Gastroesophageal sphincter (tissue), 4 donors: Measurements from ENCODE around the gene CALCR. TPM values are rescaled to one million over a fixed set of nuclear protein-coding genes. Genes with fewer than 3 reads are reported as not detected.

Experiments
- ATAC-seq: fragments of 150-250 bp; one replicate; pipeline ENCODE4 v1.9.1; 2016; ENCODE audit warnings: mild to moderate bottlenecking, moderate library complexity
- H3K27ac ChIP-seq, 4 donors: fragments of 200-600 bp; sonication (generic) in 3 of 4; 1 replicate in 3 of 4; 2 replicates in 1 of 4; pipeline ENCODE4 v1.5.1; 2016 to 2019
- H3K27me3 ChIP-seq: fragments of 200-600 bp; sonication (generic); one replicate; pipeline ENCODE4 v1.5.1; 2019
- H3K36me3 ChIP-seq, 2 donors: fragments of 200-600 bp; sonication (generic); one replicate each; pipeline ENCODE4 v1.5.1; 2019; ENCODE audit warnings: control low read depth in 1 of 2
- H3K4me1 ChIP-seq, 3 donors: fragments of 200-600 bp; sonication (generic); 1 replicate in 2 of 3; 2 replicates in 1 of 3; pipeline ENCODE4 v1.5.1; 2016 to 2019; ENCODE audit warnings: control low read depth in 2 of 3
- H3K4me3 ChIP-seq, 2 donors: fragments of 200-600 bp; sonication (generic); one replicate each; pipeline ENCODE4 v1.5.1; 2019; ENCODE audit warnings: mild to moderate bottlenecking in 1 of 2, moderate library complexity in 1 of 2
- H3K9me3 ChIP-seq, 3 donors: fragments of 200-600 bp; sonication (generic); one replicate each; pipeline ENCODE4 v1.5.1; 2017 to 2019; ENCODE audit warnings: control low read depth in 2 of 3
- EP300 ChIP-seq: sonication (generic); formaldehyde crosslinking; IDR thresholded peaks from one replicate; pipeline ENCODE4 v1.6.1; 2017; ENCODE audit warnings: antibody characterized with exemption, mild to moderate bottlenecking
- POLR2A ChIP-seq, 2 donors: fragments of 450-650 bp; IDR thresholded peaks; one replicate each; pipeline ENCODE4 v1.6.1; 2017; ENCODE audit warnings: antibody characterized with exemption in 2 of 2, mild to moderate bottlenecking in 2 of 2, moderate library complexity in 1 of 2
- POLR2AphosphoS5 ChIP-seq: sonication (generic); formaldehyde crosslinking; IDR thresholded peaks from one replicate; pipeline ENCODE4 v1.6.1; 2017; ENCODE audit warnings: antibody characterized with exemption
- WGBS, 2 donors: methylation state at CpG; one replicate each; pipeline ENCODE4 v1.1.5; 2018; ENCODE audit warnings: low coverage in 1 of 2; 5-methylcytosine and 5-hydroxymethylcytosine counted together
- total RNA-seq, 4 donors: library from RNA; depleted of rRNA; stranded (reverse); fragments of >200 nt; gene quantifications; one replicate each; pipeline ENCODE4 v1.1.0, GENCODE V29; 2016
- TF ChIP-seq, protein P1 (sequence below), 4 experiments: fragments of 200-600 bp in 2 of 4; fragments of 450-650 bp in 2 of 4; sonication (generic) in 1 of 4; IDR thresholded peaks; one replicate each; pipeline ENCODE4 v1.5.1; 2017 to 2019; ENCODE audit warnings: antibody characterized with exemption in 4 of 4, mild to moderate bottlenecking in 2 of 4, moderate library complexity in 2 of 4

CALCR gene
- total RNA-seq, 4 donors from 2014 or later, result 0.27 TPM; not detected in 3

DNA sequence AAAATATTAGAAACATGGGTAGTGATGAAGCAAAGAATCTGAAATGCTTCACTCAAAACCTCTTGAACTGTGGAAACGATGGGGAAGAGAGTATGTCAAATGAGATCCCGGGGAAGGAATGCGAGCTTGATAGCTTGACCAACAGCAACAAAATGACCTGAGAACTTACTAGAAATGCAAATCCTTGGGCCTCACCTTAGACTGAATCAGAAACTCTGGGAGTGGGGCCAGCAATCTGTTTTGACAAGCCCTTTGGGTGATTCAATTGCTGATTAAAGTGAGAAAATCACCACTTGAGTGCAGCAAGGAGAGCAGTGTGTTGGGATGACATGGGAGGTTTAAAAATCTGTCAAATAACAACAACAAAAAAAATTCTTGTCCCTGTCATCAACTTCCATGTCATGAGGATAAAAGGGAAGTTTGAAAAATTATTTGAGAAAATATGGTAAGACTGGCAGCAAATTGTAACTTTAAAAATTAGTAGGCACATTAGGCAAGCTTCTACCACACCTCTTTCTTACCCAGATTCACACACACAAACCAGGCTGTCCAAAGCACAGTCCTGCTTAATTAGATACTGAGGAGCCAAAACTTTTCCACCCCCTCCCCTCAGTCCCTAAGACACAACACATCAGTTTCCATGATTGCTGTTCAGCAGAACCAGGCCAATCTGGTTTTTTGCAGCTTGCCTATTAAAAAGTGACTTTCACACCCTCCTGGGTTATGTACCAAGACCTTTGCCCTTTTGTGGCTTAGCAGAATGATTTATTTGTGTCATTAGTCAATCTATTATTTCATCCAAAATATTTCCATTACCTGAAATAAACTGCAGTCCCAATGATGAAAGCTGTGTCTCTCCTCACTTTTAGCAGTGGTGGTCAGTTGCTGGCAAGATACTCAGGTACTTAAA is 15.6 kb downstream of the CALCR start:
- H3K27me3 ChIP-seq, result no peaks in the 10 kb centered on the region
- WGBS, 2 donors, result 23 to 29% methylated on average over 3 of the region's 3 CpGs
- H3K4me1 ChIP-seq, result no peaks in the 10 kb centered on the region
- TF ChIP-seq, protein P1, sequence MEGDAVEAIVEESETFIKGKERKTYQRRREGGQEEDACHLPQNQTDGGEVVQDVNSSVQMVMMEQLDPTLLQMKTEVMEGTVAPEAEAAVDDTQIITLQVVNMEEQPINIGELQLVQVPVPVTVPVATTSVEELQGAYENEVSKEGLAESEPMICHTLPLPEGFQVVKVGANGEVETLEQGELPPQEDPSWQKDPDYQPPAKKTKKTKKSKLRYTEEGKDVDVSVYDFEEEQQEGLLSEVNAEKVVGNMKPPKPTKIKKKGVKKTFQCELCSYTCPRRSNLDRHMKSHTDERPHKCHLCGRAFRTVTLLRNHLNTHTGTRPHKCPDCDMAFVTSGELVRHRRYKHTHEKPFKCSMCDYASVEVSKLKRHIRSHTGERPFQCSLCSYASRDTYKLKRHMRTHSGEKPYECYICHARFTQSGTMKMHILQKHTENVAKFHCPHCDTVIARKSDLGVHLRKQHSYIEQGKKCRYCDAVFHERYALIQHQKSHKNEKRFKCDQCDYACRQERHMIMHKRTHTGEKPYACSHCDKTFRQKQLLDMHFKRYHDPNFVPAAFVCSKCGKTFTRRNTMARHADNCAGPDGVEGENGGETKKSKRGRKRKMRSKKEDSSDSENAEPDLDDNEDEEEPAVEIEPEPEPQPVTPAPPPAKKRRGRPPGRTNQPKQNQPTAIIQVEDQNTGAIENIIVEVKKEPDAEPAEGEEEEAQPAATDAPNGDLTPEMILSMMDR (IDR thresholded peaks at IDR 0.05), result no peak
- TF ChIP-seq EP300 (no peak), POLR2A (IDR thresholded peaks at IDR 0.05) (no peak), POLR2AphosphoS5 (no peak)
- H3K27ac ChIP-seq, result no peak overlapping the region
- H3K4me3 ChIP-seq, result no peak overlapping the region
- H3K9me3 ChIP-seq, result no peaks in the 10 kb centered on the region
- no peaks in the 10 kb centered on the region for H3K36me3 ChIP-seq
- ATAC-seq, result no peak

DNA sequence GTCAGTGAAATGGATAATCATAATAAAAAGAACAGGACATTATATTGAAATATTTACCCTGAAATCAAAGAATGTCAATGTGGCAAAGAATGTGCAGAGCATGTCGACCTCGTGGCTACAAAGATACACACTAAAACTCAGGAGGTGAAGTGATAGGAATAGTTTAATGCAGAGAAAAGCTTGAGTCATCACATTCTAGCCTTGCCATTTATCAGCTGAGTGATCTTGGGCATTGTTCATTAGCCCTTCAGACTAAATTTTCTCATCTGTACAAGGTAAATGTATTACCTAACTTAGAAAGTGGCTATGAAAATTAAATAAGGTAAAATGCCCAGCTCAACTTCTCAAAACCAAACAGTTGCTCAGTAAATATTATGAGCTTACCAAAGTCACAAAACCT is 22.6 kb downstream of the CALCR start:
- H3K9me3 ChIP-seq, result no peaks in the 10 kb centered on the region
- no peak overlapping the region for H3K27ac ChIP-seq
- WGBS, 2 donors, result 70 to 81% methylated on average over 2 of the region's 2 CpGs
- no peaks in the 10 kb centered on the region for H3K4me1 ChIP-seq
- no peaks in the 10 kb centered on the region for H3K36me3 ChIP-seq
- H3K27me3 ChIP-seq, result no peaks in the 10 kb centered on the region
- no peak for TF ChIP-seq EP300
- TF ChIP-seq POLR2AphosphoS5, result no peak
- H3K4me3 ChIP-seq, result no peak overlapping the region
- ATAC-seq, result no peak

DNA sequence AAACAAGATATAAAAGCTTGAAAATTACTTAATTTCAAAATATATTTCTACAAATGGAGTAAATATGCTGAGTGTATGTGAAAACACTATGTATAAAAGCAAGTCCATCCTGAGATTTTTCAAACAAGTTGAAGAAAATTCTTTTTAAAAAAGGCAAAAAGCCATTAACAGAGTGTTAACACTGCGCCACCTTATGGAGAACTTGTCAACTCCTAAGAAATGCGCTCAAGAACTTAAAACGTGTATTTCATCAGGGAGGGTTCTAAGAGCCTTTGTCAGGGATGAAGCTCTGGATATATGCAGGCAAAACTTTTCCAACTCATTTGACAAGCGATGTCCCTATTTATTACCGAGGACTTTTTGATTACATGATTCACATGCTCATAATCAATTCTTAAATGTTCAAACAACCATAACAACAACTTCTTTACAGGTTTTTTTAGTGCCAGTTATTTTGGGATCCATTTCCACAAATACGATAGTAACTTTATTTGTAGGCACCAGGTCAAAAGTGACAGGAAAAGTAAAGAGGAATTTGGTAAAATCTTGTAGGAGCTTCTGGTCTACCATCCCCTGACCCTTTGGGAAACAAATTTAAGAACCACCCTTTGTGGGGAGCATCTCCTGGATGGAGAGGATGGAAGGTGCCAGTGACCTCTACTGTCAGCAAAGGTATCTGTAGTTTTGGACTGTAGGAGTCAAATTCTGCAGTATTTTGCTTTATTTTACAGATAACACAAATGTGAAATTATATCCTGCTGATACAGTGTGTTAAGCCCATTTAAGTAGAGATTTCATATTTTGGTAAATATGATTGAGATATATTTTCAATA is 23.2 kb downstream of the CALCR start:
- Histone ChIP-seq H3K4me3 (no peak overlapping the region), H3K27ac (no peak overlapping the region), H3K9me3 (no peaks in the 10 kb centered on the region), H3K27me3 (no peaks in the 10 kb centered on the region), H3K36me3 (no peaks in the 10 kb centered on the region), H3K4me1 (no peaks in the 10 kb centered on the region)
- TF ChIP-seq POLR2A (IDR thresholded peaks at IDR 0.05), result no peak
- TF ChIP-seq, protein P1 (IDR thresholded peaks at IDR 0.05), result peak in 1 of 4 experiments; percentile 30
- no peak for TF ChIP-seq POLR2AphosphoS5
- WGBS, 2 donors, result 10 to 15% methylated on average over 6 of the region's 6 CpGs
- ATAC-seq, result no peak

DNA sequence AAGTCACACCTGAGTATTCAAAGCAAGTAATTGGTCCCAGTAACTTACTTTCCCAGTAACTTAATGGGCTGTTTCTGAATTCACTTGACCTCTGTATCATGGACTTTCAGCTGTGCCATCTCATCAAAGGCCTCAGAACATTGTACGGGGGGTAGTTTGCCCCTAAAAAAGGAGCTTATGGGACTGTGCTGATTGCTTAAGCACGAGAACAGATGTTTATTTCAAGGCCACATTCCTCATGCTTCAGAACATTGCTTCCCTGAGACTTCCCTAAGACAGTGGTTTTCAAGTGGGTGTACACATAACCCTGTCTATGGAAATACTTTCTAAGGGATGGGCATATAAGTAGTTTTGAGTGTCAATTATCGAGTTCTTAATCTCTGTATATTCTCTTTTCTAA is 26.8 kb downstream of the CALCR start:
- H3K27ac ChIP-seq, result no peak overlapping the region
- no peaks in the 10 kb centered on the region for H3K27me3 ChIP-seq
- H3K4me3 ChIP-seq, result no peak overlapping the region
- no peaks in the 10 kb centered on the region for H3K9me3 ChIP-seq
- ATAC-seq, result no peak
- no peaks in the 10 kb centered on the region for H3K36me3 ChIP-seq
- 29 to 53% methylated on average over 3 of the region's 3 CpGs for WGBS, 2 donors
- H3K4me1 ChIP-seq, result no peaks in the 10 kb centered on the region
- TF ChIP-seq EP300 (no peak), POLR2A (IDR thresholded peaks at IDR 0.05) (no peak), POLR2AphosphoS5 (no peak)
- TF ChIP-seq, protein P1 (IDR thresholded peaks at IDR 0.05), result no peak

DNA sequence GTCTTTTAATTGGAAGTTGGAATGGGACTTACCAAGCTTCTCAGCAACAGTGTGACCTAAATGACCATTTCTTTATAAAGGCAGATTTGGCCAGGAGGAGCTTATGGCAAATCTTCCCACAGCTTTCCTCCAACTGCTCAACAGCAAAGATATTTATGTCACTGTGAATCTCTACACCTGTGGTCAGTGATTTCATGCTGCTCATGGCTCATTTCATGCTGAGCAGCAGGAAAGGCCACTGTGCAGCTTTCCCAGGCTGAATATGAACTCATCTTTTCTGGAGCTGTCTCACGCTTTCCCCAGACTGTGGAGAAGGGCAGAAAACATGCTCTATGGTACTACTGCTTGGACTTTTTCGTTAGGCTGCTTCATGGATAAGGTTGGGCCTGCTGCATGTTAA is 29.8 kb downstream of the CALCR start:
- Histone ChIP-seq H3K4me1 (no peaks in the 10 kb centered on the region), H3K9me3 (no peaks in the 10 kb centered on the region), H3K27me3 (no peaks in the 10 kb centered on the region), H3K27ac (no peak overlapping the region), H3K36me3 (no peaks in the 10 kb centered on the region), H3K4me3 (no peak overlapping the region)
- WGBS, 2 donors, result 58% methylated on average over 2 of the region's 2 CpGs; no CpG with 5 or more reads in 1 of the 2 donors
- no peak for ATAC-seq
- TF ChIP-seq EP300 (no peak), POLR2A (IDR thresholded peaks at IDR 0.05) (no peak), POLR2AphosphoS5 (no peak)
- TF ChIP-seq, protein P1 (IDR thresholded peaks at IDR 0.05), result no peak
